PFSK-1 (cell line): ENCODE results near the gene SLC7A1.

Source experiments
- FOXP2 ChIP-seq: optimal IDR thresholded peaks from 2 replicates; pipeline ENCODE3; 2011; ENCODE audit warnings: borderline replicate concordance, control low read depth, inconsistent platforms; ENCODE audit not compliant: insufficient read depth; ENCODE audit errors: extremely low read length, extremely low read depth
- POLR2AphosphoS5 ChIP-seq: IDR thresholded peaks from 2 replicates; pipeline ENCODE4 v1.6.1; 2012; ENCODE audit warnings: low read depth, mild to moderate bottlenecking, control low read depth, low read length, moderate library complexity
- REST ChIP-seq, 2 experiments: IDR thresholded peaks; 2 replicates each; pipeline versions ENCODE4 v1.6.1 to v1.8.0; 2011 to 2012; ENCODE audit warnings: low read depth in 2 of 2, low read length in 2 of 2, control low read depth in 1 of 2, inconsistent platforms in 1 of 2, mild to moderate bottlenecking in 1 of 2, moderate library complexity in 1 of 2; ENCODE audit not compliant: insufficient read depth in 1 of 2
- SIN3A ChIP-seq: IDR thresholded peaks from 2 replicates; pipeline ENCODE4 v1.6.1; 2012; ENCODE audit warnings: mild to moderate bottlenecking, low read length, moderate library complexity, borderline replicate concordance; ENCODE audit not compliant: insufficient read depth
- TAF1 ChIP-seq: IDR thresholded peaks from 2 replicates; pipeline ENCODE4 v1.6.1; 2012; ENCODE audit warnings: low read length, control low read depth, borderline replicate concordance; ENCODE audit not compliant: insufficient read depth

Gene SLC7A1

DNA sequence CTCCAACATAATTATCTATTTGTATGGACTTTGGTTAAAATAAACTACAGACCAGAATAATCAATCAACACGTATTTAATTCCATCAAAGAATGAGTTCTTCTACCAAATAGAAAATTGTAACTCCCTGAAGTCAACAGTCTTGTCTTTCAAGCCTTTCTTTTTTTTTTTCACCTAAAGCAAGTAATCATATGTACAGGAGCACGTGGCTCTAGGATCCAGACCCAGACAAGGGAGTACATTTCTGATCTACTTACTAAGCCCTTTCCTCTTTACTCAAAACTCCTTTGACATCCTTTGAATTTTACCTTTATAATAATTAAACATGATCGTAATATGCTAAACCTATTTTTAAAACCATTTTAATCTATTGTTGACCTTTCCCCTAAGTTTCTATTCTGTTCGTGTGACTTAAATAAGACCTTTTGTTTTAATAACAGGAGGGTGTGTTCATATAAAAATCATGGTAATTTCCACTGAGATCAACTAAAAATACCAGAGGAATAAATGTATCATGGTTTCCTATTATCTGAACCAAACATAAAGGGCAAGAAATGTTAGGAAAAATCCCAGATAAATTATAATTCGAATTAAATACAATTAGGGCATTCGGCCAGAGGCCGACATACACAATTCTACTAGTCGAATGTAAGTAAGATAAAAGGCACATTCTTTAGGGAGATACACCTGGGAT is 1.7 kb downstream of the SLC7A1 start:
- TF ChIP-seq TAF1 (no peak), SIN3A (no peak), FOXP2 (no peak), REST (IDR thresholded peaks at IDR 0.05; ENCODE audit: insufficient read depth in 1 of 2, low read depth in 2 of 2, low read length in 2 of 2) (no peak), POLR2AphosphoS5 (no peak)

DNA sequence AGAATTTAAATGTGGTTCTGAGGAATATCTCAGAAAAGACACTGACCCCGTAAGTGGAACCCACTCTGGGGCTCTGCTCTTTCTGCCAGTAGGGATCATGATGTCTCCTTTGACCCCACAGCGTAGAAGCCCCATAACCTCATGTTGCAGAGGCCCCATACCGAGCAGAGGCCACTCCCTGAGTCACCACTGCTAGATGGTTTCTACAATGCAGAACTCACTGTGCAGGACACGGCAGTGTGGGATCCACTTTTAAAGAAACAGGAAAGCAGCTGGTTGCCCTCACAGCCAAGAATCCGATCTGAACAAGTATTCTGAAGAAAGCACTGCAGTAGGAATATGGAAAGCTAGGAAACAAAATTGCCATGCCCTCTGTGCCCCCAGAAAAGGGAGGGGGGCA is 4.2 kb downstream of the SLC7A1 start:
- no peak for TF ChIP-seq TAF1
- TF ChIP-seq FOXP2: no peak

- no peak for TF ChIP-seq SIN3A
- TF ChIP-seq REST (IDR thresholded peaks at IDR 0.05; ENCODE audit: insufficient read depth in 1 of 2, low read depth in 2 of 2, low read length in 2 of 2): no peak
- TF ChIP-seq FOXP2: no peak
- no peak for TF ChIP-seq POLR2AphosphoS5
- no peak for TF ChIP-seq TAF1
Observed at GRCh38 chr13:29589967-29590366, 5.5 kb downstream of the SLC7A1 start.

DNA sequence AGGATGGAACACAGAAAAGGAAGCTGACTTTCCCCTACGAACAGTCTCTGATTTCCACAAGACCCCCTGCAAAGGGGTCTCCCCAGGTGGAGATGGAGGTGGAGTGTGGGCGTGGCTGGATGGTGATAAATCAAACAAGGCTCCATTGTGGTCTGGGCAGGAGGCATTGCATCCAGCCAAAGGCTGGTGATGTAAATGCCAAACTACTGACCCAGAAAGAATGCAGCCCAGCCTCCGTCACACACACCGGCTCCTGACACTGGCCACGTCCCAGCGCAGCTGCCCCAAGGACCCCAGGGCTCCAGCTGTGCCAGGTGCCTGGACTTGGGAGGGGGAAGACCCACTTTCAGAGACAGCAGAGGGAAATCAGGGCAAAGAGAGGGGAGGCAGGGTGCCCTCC is 6.3 kb downstream of the SLC7A1 start:
- TF ChIP-seq SIN3A (no peak), POLR2AphosphoS5 (no peak), REST (IDR thresholded peaks at IDR 0.05; ENCODE audit: insufficient read depth in 1 of 2, low read depth in 2 of 2, low read length in 2 of 2) (no peak), TAF1 (no peak), FOXP2 (no peak)

DNA sequence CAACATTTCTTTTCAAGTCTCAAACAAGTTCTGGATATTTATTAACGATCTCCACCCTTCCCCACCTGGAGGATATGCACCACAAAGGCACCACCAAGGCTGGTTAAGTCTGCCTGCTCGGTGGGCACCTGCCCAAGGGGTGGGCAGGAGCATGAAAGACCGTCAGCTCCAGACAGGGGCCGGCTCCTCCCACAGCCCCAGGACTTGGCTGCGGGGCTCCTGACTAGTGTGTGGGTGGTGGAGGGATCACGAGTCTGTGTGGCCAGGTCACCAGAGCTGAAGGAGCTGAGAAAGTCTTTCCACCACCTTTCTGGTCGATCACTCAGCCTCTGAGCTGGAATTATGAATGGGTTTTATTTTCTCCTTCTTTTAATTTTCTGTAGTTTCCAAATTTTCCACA is 7.8 kb downstream of the SLC7A1 start:
- TF ChIP-seq POLR2AphosphoS5 (no peak), TAF1 (no peak), REST (IDR thresholded peaks at IDR 0.05; ENCODE audit: insufficient read depth in 1 of 2, low read depth in 2 of 2, low read length in 2 of 2) (no peak), SIN3A (no peak), FOXP2 (no peak)
